Measurements from ENCODE around the gene IPMK. TPM values are rescaled to one million over a fixed set of nuclear protein-coding genes. Genes with fewer than 3 reads are reported as not detected.
A peak's percentile ranks its signal among the peaks of the same experiment; 100 is the strongest.

The IPMK gene
- total and polyA plus RNA-seq, 2 experiments from 2014 or later, result 5.5 to 17.8 TPM

DNA sequence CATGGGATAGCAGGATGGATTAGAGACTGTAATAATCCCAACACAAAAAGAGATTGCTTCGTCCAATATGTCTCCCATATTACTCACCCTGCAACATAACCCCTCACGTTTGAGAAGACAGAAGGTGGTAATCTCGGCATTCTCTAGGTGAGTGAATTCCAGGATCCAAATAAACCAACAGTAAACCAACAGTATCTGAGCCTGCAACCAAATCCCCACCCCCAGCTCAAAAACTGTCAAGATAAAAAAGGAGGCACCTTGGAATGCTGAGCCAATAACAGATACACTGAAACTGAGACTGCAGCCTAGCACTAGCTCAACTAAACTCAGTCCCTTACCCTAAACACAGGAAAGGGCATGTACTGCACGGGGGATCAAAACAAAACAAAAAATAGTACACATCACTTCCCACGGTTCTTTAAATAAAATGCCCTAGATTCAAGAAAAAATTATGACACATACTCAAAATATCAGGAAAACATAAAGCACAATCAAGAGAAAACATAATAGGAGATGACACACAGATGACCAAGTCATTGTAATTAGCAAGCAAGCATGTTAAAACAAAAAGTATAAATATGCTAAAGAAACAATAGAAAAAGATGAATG is 28.0 kb downstream of the IPMK start:
- no peaks in the 10 kb centered on the region for H3K27me3 Mint-ChIP-seq (ENCODE audit: insufficient read depth, low read depth, poor library complexity)
- peaks cover 24% of the 10 kb centered on the region for H3K4me1 ChIP-seq (ENCODE audit: insufficient read depth)
- H3K4me3 Mint-ChIP-seq, result no peak overlapping the region
- no peak overlapping the region for H3K27ac ChIP-seq (ENCODE audit: low read depth)
- H3K4me3 ChIP-seq, result no peak overlapping the region
- no peak overlapping the region for H2AFZ ChIP-seq
- H3K4me2 ChIP-seq, result 0 out of 2 replicates have a peak overlapping the region, but pooled peaks have one; percentile 9
- peaks cover 50% of the 10 kb centered on the region for H3K79me2 ChIP-seq (replicated peaks; ENCODE audit: insufficient read depth)
- peaks cover 21% of the 10 kb centered on the region for H3K4me1 Mint-ChIP-seq
- no peaks in the 10 kb centered on the region for H3F3A ChIP-seq (replicated peaks; ENCODE audit: low read depth)
- peaks cover 55% of the 10 kb centered on the region for H3K36me3 Mint-ChIP-seq (ENCODE audit: low read depth)
- ATAC-seq, result no peak
- H3K27me3 ChIP-seq (ENCODE audit: insufficient read depth), result no peaks in the 10 kb centered on the region
- peak; percentile 11 for DNase-seq (ENCODE audit: low spot score)
- TF ChIP-seq NANOG (IDR thresholded peaks at IDR 0.05; ENCODE audit: borderline replicate concordance) (no peak), JUNB (IDR thresholded peaks at IDR 0.05; ENCODE audit: unreplicated experiment) (no peak), ZNF114 (CRISPR knock-in tag; IDR thresholded peaks at IDR 0.05) (no peak)
- TF ChIP-seq, protein P1, sequence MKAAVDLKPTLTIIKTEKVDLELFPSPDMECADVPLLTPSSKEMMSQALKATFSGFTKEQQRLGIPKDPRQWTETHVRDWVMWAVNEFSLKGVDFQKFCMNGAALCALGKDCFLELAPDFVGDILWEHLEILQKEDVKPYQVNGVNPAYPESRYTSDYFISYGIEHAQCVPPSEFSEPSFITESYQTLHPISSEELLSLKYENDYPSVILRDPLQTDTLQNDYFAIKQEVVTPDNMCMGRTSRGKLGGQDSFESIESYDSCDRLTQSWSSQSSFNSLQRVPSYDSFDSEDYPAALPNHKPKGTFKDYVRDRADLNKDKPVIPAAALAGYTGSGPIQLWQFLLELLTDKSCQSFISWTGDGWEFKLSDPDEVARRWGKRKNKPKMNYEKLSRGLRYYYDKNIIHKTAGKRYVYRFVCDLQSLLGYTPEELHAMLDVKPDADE (IDR thresholded peaks at IDR 0.05), result no peak
- peaks cover 5% of the 10 kb centered on the region; the same call in 1 of the 2 replicates for H3K36me3 ChIP-seq (ENCODE audit: insufficient read depth)
- H3K9me3 Mint-ChIP-seq, result peaks cover 29% of the 10 kb centered on the region
- H3K9me2 ChIP-seq (ENCODE audit: insufficient read depth), result no peaks in the 10 kb centered on the region
- H3K27ac Mint-ChIP-seq, result peak overlapping the region; percentile 29
- peaks cover 8% of the 10 kb centered on the region for H4K20me1 ChIP-seq (replicated peaks; ENCODE audit: insufficient read depth)

DNA sequence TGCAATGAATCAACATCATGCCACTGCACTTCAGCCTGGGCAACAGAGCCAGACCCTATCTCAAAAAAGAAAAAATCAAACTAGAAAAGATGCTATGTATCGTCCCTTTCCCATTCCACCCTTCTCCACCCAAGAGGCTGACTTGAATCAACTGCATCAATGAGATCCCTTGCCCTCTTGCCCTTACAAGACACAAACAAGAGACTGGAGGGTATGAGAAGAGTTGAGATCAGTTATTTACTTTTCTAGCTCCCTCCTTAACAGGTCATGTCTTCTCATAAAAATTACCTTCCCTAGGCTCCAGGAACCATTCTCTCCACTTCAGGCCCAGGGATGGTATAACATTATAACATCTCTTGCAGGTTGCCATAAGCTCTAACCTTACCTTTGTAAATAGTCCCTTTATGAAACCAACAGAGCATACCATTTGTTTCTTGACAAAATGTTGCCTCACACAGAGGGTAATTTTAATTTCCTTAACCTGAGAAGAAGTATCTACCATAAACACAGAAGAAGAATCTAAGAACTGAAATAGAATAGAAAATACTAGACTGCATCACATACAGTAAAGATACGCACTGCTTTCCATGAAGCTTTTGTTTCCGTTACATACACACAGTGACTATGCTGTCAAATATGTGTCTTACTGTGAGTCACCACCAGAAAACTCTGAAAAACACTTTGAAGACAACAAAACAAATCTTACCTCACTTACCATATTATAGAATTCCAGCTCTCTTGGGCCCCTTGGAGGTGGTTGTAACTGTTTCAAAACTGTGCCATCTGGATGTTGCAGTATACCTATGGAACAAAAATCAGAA is 30.5 kb downstream of the IPMK start:
- peaks cover 21% of the 10 kb centered on the region for H3K4me1 Mint-ChIP-seq
- no peak for DNase-seq (ENCODE audit: low spot score)
- ATAC-seq, result no peak
- Histone ChIP-seq H3K79me2 (replicated peaks; ENCODE audit: insufficient read depth) (peaks cover 49% of the 10 kb centered on the region), H3K36me3 (ENCODE audit: insufficient read depth) (peaks cover 5% of the 10 kb centered on the region; the same call in 1 of the 2 replicates), H3K27ac (ENCODE audit: low read depth) (no peak overlapping the region), H3K27me3 (ENCODE audit: insufficient read depth) (no peaks in the 10 kb centered on the region), H3K4me3 (no peak overlapping the region), H3K9me2 (ENCODE audit: insufficient read depth) (no peaks in the 10 kb centered on the region), H2AFZ (no peak overlapping the region), H3K4me2 (no peak overlapping the region), H4K20me1 (replicated peaks; ENCODE audit: insufficient read depth) (peaks cover 8% of the 10 kb centered on the region), H3K4me1 (ENCODE audit: insufficient read depth) (peaks cover 24% of the 10 kb centered on the region), H3F3A (replicated peaks; ENCODE audit: low read depth) (no peaks in the 10 kb centered on the region)
- H3K27me3 Mint-ChIP-seq (ENCODE audit: insufficient read depth, low read depth, poor library complexity), result peaks cover 1% of the 10 kb centered on the region
- no peak overlapping the region for H3K27ac Mint-ChIP-seq
- H3K36me3 Mint-ChIP-seq (ENCODE audit: low read depth), result peaks cover 60% of the 10 kb centered on the region
- H3K9me3 Mint-ChIP-seq, result peaks cover 18% of the 10 kb centered on the region
- no peak overlapping the region for H3K4me3 Mint-ChIP-seq
- TF ChIP-seq POLR2AphosphoS5 (IDR thresholded peaks at IDR 0.05; ENCODE audit: low read depth), result no peak
- TF ChIP-seq, protein P2, sequence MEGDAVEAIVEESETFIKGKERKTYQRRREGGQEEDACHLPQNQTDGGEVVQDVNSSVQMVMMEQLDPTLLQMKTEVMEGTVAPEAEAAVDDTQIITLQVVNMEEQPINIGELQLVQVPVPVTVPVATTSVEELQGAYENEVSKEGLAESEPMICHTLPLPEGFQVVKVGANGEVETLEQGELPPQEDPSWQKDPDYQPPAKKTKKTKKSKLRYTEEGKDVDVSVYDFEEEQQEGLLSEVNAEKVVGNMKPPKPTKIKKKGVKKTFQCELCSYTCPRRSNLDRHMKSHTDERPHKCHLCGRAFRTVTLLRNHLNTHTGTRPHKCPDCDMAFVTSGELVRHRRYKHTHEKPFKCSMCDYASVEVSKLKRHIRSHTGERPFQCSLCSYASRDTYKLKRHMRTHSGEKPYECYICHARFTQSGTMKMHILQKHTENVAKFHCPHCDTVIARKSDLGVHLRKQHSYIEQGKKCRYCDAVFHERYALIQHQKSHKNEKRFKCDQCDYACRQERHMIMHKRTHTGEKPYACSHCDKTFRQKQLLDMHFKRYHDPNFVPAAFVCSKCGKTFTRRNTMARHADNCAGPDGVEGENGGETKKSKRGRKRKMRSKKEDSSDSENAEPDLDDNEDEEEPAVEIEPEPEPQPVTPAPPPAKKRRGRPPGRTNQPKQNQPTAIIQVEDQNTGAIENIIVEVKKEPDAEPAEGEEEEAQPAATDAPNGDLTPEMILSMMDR (conservative IDR thresholded peaks at IDR 0.05; ENCODE audit: low read depth in 2 of 2), result no peak
- TF ChIP-seq CREB1 (CRISPR knock-in tag; IDR thresholded peaks at IDR 0.05; ENCODE audit: low read depth), result no peak
- TF ChIP-seq NANOG (IDR thresholded peaks at IDR 0.05; ENCODE audit: borderline replicate concordance), result no peak
- TF ChIP-seq, protein P1 (IDR thresholded peaks at IDR 0.05), result no peak
- TF ChIP-seq STAT1 (IDR thresholded peaks at IDR 0.05; ENCODE audit: unreplicated experiment), result no peak
- TF ChIP-seq ZNF114 (CRISPR knock-in tag; IDR thresholded peaks at IDR 0.05), result no peak
- no peak for TF ChIP-seq EZH2 (IDR thresholded peaks at IDR 0.05; ENCODE audit: low read depth, unreplicated experiment)
- no peak for TF ChIP-seq JUNB (IDR thresholded peaks at IDR 0.05; ENCODE audit: unreplicated experiment)

Measured in GM23338 (cell line).